Islet precursor cell (in vitro differentiated cells): ENCODE data around the gene KCNA5.

Source experiments
- DNase-seq: peaks from one replicate; pipeline ENCODE4 v3.0.0-alpha.2; 2018

The KCNA5 gene

GRCh38 chr12:5064913-5065490 is 21.3 kb downstream of the KCNA5 start:
- no peak for DNase-seq

GRCh38 chr12:5066251-5066650 is 22.6 kb downstream of the KCNA5 start:
- DNase-seq = no peak

- DNase-seq = no peak
Observed at GRCh38 chr12:5068126-5068525, 24.4 kb downstream of the KCNA5 start.

GRCh38 chr12:5068619-5069018 is 24.9 kb downstream of the KCNA5 start:
- DNase-seq = no peak

- DNase-seq = no peak
Observed at GRCh38 chr12:5070090-5070489, 26.4 kb downstream of the KCNA5 start.

GRCh38 chr12:5071496-5071895 is 27.8 kb downstream of the KCNA5 start:
- no peak for DNase-seq

- no peak for DNase-seq
Observed at GRCh38 chr12:5072311-5072710, 28.6 kb downstream of the KCNA5 start.

GRCh38 chr12:5073054-5073453 is 29.4 kb downstream of the KCNA5 start:
- DNase-seq = no peak

GRCh38 chr12:5073853-5074252 is 30.2 kb downstream of the KCNA5 start:
- no peak for DNase-seq

GRCh38 chr12:5076761-5077160 is 33.1 kb downstream of the KCNA5 start:
- no peak for DNase-seq

- peak; percentile 97 for DNase-seq
Observed at GRCh38 chr12:5078423-5078822, 34.7 kb downstream of the KCNA5 start.

- peak; percentile 78 for DNase-seq
Observed at GRCh38 chr12:5081016-5081415, 37.3 kb downstream of the KCNA5 start.

GRCh38 chr12:5083955-5084849 is 40.5 kb downstream of the KCNA5 start:
- DNase-seq = peak; percentile 68

GRCh38 chr12:5085896-5086295 is 42.2 kb downstream of the KCNA5 start:
- no peak for DNase-seq

GRCh38 chr12:5087831-5088554 is 44.3 kb downstream of the KCNA5 start:
- peak; percentile 51 for DNase-seq

- DNase-seq = peak; percentile 53
Observed at GRCh38 chr12:5088586-5089264, 45.0 kb downstream of the KCNA5 start.

GRCh38 chr12:5094551-5094950 is 50.9 kb downstream of the KCNA5 start:
- DNase-seq = peak; percentile 49

- DNase-seq = no peak
Observed at GRCh38 chr12:5094986-5095385, 51.3 kb downstream of the KCNA5 start.
